B cell (primary cell): Measurements from ENCODE around the gene NACAD.
"Not testable (repeated sequence)": the region's sequence is repeated elsewhere in the genome, so short reads cannot be mapped to it uniquely, and the experiment has no call there.

Source experiments
- EZH2 ChIP-seq: IDR thresholded peaks from 2 replicates; pipeline ENCODE4 v1.6.1; 2012; ENCODE audit warnings: borderline replicate concordance, low read depth, mild to moderate bottlenecking, moderate library complexity, low read length; ENCODE audit not compliant: insufficient read depth, poor library complexity, severe bottlenecking
- TF ChIP-seq, protein P1 (sequence below): fragments of 200-600 bp; IDR thresholded peaks from one replicate; pipeline ENCODE4 v1.8.0; 2022; ENCODE audit warnings: antibody characterized with exemption, mild to moderate bottlenecking

GRCh38 chr7:45114257-45114656 lies 25.5 kb upstream of the NACAD start:
- TF ChIP-seq EZH2, result not testable (repeated sequence)
- TF ChIP-seq, protein P1, sequence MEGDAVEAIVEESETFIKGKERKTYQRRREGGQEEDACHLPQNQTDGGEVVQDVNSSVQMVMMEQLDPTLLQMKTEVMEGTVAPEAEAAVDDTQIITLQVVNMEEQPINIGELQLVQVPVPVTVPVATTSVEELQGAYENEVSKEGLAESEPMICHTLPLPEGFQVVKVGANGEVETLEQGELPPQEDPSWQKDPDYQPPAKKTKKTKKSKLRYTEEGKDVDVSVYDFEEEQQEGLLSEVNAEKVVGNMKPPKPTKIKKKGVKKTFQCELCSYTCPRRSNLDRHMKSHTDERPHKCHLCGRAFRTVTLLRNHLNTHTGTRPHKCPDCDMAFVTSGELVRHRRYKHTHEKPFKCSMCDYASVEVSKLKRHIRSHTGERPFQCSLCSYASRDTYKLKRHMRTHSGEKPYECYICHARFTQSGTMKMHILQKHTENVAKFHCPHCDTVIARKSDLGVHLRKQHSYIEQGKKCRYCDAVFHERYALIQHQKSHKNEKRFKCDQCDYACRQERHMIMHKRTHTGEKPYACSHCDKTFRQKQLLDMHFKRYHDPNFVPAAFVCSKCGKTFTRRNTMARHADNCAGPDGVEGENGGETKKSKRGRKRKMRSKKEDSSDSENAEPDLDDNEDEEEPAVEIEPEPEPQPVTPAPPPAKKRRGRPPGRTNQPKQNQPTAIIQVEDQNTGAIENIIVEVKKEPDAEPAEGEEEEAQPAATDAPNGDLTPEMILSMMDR, result not testable (repeated sequence)
